Upper lobe of left lung (tissue), 6 donors: ENCODE measurements around the gene TAAR5. TPM values are rescaled to one million over a fixed set of nuclear protein-coding genes. Genes with fewer than 3 reads are reported as not detected.

Experiments used
- ATAC-seq, 2 donors: fragments of 200-7000 bp; cut with Tn5 transposase; one replicate each; pipeline ENCODE4 v1.9.1; 2022; ENCODE audit warnings: mild to moderate bottlenecking in 2 of 2, moderate library complexity in 2 of 2; ENCODE audit not compliant: low FRiP score in 2 of 2
- DNase-seq, 2 donors: peaks; one replicate each; pipeline ENCODE4 v3.0.0-alpha.2; 2019 to 2020
- H3K27ac ChIP-seq, 4 donors: fragments of 200-600 bp; sonication (generic); one replicate each; pipeline ENCODE4 v1.5.1; 2016 to 2019
- H3K27me3 ChIP-seq, 4 donors: fragments of 200-600 bp; sonication (generic); one replicate each; pipeline ENCODE4 v1.5.1; 2017 to 2019
- H3K36me3 ChIP-seq, 4 donors: fragments of 200-600 bp; sonication (generic); one replicate each; pipeline ENCODE4 v1.5.1; 2016 to 2019
- H3K4me1 ChIP-seq, 4 donors: fragments of 200-600 bp; sonication (generic); one replicate each; pipeline ENCODE4 v1.5.1; 2018 to 2019
- H3K4me3 ChIP-seq, 4 donors: fragments of 200-600 bp; sonication (generic); one replicate each; pipeline ENCODE4 v1.5.1; 2017 to 2019; ENCODE audit warnings: mild to moderate bottlenecking in 2 of 4, moderate library complexity in 1 of 4
- H3K9me3 ChIP-seq, 4 donors: fragments of 200-600 bp; sonication (generic); one replicate each; pipeline ENCODE4 v1.5.1; 2018 to 2019
- CTCF ChIP-seq, 6 experiments: fragments of 450-650 bp in 4 of 6; fragments of 200-600 bp in 2 of 6; sonication (generic) in 2 of 6; IDR thresholded peaks; one replicate each; pipeline ENCODE4 v1.5.1; 2016 to 2019; ENCODE audit warnings: antibody characterized with exemption in 6 of 6
- EP300 ChIP-seq, 4 donors: sonication (generic); formaldehyde crosslinking; IDR thresholded peaks; one replicate each; pipeline ENCODE4 v1.5.1; 2017; ENCODE audit warnings: antibody characterized with exemption in 4 of 4, control low read depth in 2 of 4
- POLR2A ChIP-seq, 4 donors: fragments of 450-650 bp; IDR thresholded peaks; one replicate each; pipeline ENCODE4 v1.5.1; 2016 to 2017; ENCODE audit warnings: antibody characterized with exemption in 4 of 4, mild to moderate bottlenecking in 2 of 4
- POLR2AphosphoS5 ChIP-seq, 2 donors: sonication (generic); formaldehyde crosslinking; IDR thresholded peaks; one replicate each; pipeline ENCODE4 v1.5.1; 2017; ENCODE audit warnings: antibody characterized with exemption in 2 of 2
- WGBS, 2 donors: methylation state at CpG; one replicate each; pipeline ENCODE4 v1.1.5; 2017 to 2018; 5-methylcytosine and 5-hydroxymethylcytosine counted together
- total RNA-seq, 6 donors: library from RNA; depleted of rRNA in 4 of 6; stranded (reverse); fragments of >200 nt in 4 of 6; gene quantifications; one replicate each; pipeline versions ENCODE4 v1.1.0 to v1.2.1, GENCODE V29; 2016 to 2021
- donor health status: DM: no; HTN: no; CAD: no; lungs with moderate emphysema.
- donor health status: DM: no; HTN: yes; CAD: no; lungs with severe emphysema.

TAAR5 gene
- total RNA-seq, 6 donors from 2014 or later, result not detected

GRCh38 chr6:132623106-132623845 is 33.7 kb upstream of the TAAR5 start:
- Histone ChIP-seq H3K9me3 (peaks cover 0 to 5% (median 0%) of the 10 kb centered on the region in 4 donors), H3K4me1 (no peaks in the 10 kb centered on the region), H3K27me3 (no peaks in the 10 kb centered on the region), H3K36me3 (no peaks in the 10 kb centered on the region), H3K27ac (no peak overlapping the region), H3K4me3 (no peak overlapping the region)
- TF ChIP-seq POLR2AphosphoS5 (IDR thresholded peaks at IDR 0.05) (no peak), CTCF (IDR thresholded peaks at IDR 0.05) (no peak), EP300 (IDR thresholded peaks at IDR 0.05) (no peak), POLR2A (IDR thresholded peaks at IDR 0.05) (no peak)
- WGBS, 2 donors, result 60 to 63% methylated on average over 6 of the region's 6 CpGs
- no peak for DNase-seq
- ATAC-seq, result no peak

GRCh38 chr6:132616677-132617076 is 27.1 kb upstream of the TAAR5 start:
- TF ChIP-seq POLR2A (IDR thresholded peaks at IDR 0.05) (no peak), POLR2AphosphoS5 (IDR thresholded peaks at IDR 0.05) (no peak), EP300 (IDR thresholded peaks at IDR 0.05) (no peak), CTCF (IDR thresholded peaks at IDR 0.05) (no peak)
- 38 to 40% methylated on average over 1 of the region's 1 CpG for WGBS, 2 donors
- no peaks in the 10 kb centered on the region for H3K4me1 ChIP-seq
- no peak overlapping the region for H3K27ac ChIP-seq
- DNase-seq (no peak), ATAC-seq (no peak)
- no peaks in the 10 kb centered on the region for H3K9me3 ChIP-seq
- H3K36me3 ChIP-seq, result no peaks in the 10 kb centered on the region
- H3K27me3 ChIP-seq, result no peaks in the 10 kb centered on the region
- H3K4me3 ChIP-seq, result no peak overlapping the region

GRCh38 chr6:132614554-132614953 is 25.0 kb upstream of the TAAR5 start:
- H3K36me3 ChIP-seq, result no peaks in the 10 kb centered on the region

GRCh38 chr6:132612449-132613108 is 23.0 kb upstream of the TAAR5 start:
- TF ChIP-seq CTCF (IDR thresholded peaks at IDR 0.05) (no peak), EP300 (IDR thresholded peaks at IDR 0.05) (no peak), POLR2A (IDR thresholded peaks at IDR 0.05) (no peak), POLR2AphosphoS5 (IDR thresholded peaks at IDR 0.05) (no peak)
- no peak for DNase-seq
- no peaks in the 10 kb centered on the region for H3K36me3 ChIP-seq
- H3K27ac ChIP-seq, result no peak overlapping the region
- no peak overlapping the region for H3K4me3 ChIP-seq
- H3K27me3 ChIP-seq, result no peaks in the 10 kb centered on the region
- 46 to 62% methylated on average over 3 to 4 of the region's 4 CpGs for WGBS, 2 donors
- H3K9me3 ChIP-seq, result no peaks in the 10 kb centered on the region
- no peaks in the 10 kb centered on the region for H3K4me1 ChIP-seq
- ATAC-seq, result no peak

More at GRCh38 chr6:132614554-132614953, 25.0 kb upstream of the TAAR5 start:
- DNase-seq (no peak), ATAC-seq (no peak)
- Histone ChIP-seq H3K9me3 (no peaks in the 10 kb centered on the region), H3K27ac (no peak overlapping the region), H3K4me1 (no peaks in the 10 kb centered on the region), H3K27me3 (no peaks in the 10 kb centered on the region), H3K4me3 (no peak overlapping the region)
- 75 to 80% methylated on average over 6 of the region's 7 CpGs for WGBS, 2 donors
- no peak for TF ChIP-seq POLR2A (IDR thresholded peaks at IDR 0.05)
- TF ChIP-seq EP300 (IDR thresholded peaks at IDR 0.05), result no peak
- TF ChIP-seq CTCF (IDR thresholded peaks at IDR 0.05), result no peak
- no peak for TF ChIP-seq POLR2AphosphoS5 (IDR thresholded peaks at IDR 0.05)
